Stimulated activated naive CD4-positive, alpha-beta T cell (primary cell): Measurements from ENCODE around the gene ADCY1.
"Not testable (repeated sequence)": the region's sequence is repeated elsewhere in the genome, so short reads cannot be mapped to it uniquely, and the experiment has no call there.

ENCODE experiments used
- DNase-seq, 6 experiments: peaks; one replicate each; lab custom pipeline; 2025; lab: John Stamatoyannopoulos, UW

ADCY1 gene

DNA sequence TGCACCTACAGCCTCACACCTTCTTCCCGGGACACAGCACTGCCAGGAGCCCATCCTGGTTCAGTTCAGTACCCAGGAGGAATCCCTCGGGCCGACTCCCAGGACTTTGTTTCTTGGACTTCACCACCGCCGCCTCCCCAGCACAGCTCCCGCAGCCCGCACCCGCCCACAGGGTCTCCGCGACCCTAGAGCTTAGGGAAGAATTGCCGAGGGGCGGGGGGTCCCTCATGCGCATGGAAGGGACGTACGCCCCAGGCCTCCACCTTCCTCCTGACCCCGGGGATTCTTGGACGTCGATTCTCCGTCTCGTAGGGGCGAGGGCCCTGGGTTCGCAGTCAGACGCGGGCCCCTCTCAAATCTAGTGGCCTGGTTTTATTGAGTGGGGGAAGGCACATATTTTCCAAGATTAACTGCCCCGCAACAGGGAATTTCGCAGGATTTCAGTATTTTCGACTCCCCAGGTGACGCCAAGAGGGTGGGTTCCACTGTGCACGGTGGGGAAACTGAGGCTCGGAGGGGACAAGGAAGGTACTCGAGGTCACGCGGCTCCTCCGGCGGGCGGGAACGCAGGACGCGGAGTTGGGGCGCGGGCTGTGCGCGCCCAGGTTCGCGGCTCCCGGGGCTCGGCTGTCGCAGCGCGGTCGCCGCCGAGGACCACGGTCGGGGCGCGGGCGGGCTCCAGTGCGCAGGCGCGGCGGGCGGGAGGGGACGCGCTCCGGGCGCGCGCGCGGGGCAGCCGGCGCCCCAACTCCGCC, at the start of gene ADCY1:
ADCY1 (plus strand) TSS at position 708 of the 755 bp plus-strand sequence. CDS start 176 bp downstream, outside the sequence.
- no peak for DNase-seq

DNA sequence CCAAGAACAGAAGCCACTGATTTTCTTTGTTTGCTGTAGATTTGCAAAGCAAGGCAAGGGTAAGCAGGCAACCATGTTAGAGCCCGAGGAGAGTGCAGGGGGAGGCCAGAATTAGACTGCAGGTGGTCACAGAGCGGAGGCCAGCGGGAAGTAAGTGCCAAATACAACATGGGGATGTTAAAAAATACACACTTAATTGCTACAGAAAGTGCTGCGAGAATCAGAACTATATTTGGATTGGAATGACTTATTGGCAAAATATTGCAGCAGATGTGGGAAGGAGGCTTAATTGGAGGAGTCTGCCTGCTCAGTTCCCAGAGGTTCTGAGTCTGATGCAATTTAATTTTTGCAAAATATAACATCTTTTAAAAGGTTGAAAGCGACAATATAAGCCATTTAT, 49.7 kb upstream of the ADCY1 start:
- DNase-seq, result no peak

DNA sequence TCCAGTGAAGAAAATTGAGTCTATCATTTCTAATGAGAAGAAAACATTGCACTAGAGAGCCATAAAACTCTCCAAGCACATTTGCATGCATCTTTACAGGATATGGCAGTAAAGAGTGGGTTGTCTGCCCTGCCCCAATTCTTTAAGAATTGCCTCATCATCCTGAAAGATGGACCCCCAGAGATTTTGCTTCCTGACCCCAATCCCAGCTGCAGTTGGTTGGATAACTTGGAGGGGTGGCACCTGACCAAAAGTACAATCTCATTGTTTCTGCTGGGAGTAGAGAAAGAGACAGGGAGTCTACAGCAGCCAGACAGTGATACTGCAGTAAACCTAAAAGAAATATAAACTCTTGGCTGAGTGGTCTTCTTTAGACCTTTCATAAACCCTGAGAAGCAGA, 49.1 kb upstream of the ADCY1 start:
- DNase-seq, result no peak

DNA sequence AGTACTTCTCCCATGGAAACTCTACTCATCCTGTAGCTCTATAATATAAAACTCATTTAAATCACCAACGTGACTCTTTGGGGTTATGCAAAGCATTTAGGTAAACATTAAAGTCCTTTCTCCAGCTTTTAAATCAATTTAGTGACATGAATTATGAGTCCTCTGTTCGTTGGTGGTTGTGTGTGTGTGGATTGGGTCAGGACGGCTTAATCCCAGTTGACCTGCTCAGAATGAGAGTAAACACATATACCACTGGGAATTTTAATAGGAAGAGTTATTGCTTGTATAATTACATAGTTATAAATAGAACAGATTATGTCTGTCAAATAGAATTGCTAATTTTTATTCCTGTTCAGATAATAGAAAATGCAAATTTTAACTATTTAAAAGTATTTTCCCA, 30.7 kb upstream of the ADCY1 start:
- DNase-seq, result no peak

DNA sequence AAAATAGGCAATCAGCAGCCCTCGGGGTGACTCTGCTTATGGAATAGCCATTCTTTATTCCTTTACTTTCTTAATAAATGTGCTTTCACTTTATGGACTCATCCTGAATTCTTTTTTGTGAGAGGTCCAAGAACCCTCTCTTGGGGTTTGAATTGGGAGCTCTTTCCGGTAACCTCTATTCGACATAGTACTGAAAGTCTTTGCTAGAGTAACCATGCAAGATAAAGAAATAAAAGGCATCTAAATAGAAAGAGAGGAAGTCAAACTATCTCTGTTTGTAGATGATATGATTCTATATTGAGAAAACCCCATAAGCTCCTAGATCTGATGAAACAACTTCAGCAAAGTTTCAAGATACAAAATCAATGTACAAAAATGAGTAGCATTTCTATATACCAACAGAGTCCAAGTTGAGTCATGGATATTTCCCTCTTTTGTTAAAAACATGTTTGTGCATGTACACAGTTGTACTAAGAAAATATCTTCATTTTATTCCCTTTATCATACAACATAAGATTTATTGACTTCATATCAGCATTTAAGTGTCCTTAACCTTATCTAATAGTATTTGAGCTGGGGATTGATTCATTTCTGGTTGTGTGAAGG, 29.0 kb upstream of the ADCY1 start:
- not testable (repeated sequence) for DNase-seq

DNA sequence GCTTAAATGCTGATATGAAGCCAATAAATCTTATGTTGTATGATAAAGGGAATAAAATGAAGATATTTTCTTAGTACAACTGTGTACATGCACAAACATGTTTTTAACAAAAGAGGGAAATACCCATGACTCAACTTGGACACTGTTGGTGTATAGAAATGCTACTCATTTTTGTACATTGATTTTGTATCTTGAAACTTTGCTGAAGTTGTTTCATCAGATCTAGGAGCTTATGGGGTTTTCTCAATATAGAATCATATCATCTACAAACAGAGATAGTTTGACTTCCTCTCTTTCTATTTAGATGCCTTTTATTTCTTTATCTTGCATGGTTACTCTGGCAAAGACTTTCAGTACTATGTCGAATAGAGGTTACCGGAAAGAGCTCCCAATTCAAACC, 25.3 kb upstream of the ADCY1 start:
- not testable (repeated sequence) for DNase-seq

DNA sequence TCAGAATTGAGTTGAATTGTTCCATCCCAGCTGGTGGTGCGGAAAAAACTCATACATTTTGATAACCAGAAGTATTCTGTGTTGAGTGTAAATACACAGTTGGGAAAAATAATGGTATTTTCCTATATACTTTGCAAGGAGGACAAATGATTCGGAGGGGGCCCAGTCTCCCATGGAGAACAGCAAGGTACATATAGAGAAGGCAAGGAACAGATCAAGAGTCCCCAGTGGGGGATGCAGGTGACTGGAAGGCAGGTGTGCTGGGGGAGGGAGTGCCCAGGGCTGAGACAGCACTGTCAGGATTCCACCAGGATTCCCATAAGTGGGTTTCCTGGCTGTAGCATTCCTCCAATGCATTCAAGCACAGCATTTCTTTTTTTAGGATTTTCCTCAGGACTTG, 10.8 kb upstream of the ADCY1 start:
- DNase-seq, result no peak

DNA sequence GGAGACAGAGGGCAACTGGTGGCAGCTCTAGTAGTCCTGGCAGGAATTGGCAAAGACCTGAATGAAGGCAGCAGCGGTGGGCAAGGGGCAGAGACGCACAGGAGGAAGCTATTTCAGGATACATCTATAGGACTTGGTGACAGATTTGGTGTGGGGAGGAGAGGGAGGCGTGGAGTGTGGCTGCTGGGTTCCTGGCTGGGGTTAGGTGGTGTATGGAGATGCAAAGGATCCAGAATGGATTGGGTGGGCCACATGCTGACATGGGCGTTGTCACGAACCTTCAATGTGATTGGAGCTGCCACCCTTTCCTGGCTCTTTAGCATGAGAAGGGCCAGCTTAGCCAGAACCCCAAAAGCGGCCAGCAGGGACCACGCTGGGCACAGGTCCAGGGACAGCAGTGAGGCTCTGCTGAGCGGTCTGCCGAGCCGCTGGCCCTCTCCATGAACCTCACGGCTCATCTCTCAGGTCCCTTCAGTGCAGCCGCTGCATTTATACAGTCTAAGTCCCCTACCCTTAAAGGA, 10.2 kb upstream of the ADCY1 start:
- DNase-seq, result no peak

DNA sequence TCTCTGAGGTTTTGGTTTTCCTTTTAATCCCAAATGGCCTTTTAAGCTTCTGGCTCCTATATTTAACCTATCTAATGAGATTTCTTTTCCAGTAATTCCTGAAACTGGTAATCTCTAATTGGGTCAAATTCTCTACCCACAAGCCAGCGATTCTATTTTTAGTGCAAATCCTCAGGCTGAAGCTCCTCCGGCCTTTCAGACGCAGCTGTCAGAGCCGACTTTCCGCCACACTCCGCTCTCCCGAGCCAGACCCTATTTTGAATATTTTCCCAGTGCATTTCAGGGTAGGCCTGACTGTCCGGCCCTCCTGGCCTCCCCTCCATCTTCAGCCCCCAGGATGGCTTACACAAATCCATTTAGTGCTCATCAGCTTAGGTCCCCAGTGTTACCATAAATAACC, 9.7 kb upstream of the ADCY1 start:
- DNase-seq, result no peak

DNA sequence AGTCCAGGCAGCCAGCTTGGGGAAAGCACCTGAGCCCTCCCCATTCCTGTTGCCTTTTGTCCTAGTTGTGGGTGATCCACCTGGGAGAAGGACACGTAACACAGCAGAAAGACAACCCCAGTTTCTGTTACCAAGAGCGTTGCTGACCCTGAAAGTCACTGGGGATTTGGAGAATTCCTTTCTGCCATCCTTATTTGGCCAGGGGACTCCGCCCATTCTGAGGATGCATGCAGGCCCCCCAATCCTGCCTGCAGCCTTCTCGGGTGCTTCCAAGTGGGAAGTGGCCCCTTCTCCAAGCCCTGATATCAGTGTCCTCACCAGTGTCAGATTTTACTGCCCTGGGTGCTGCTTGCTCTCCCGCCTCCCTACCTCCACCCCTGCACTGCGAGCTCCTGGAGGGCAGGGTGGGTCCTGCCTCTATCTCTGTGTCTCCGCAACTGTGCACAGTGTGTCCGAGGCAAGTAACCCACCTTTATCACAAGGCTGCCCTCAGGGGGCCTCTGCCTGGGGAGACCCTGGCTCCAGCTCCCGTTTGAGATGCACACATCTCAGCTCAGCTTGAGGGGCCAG, 9.2 kb upstream of the ADCY1 start:
- no peak for DNase-seq

DNA sequence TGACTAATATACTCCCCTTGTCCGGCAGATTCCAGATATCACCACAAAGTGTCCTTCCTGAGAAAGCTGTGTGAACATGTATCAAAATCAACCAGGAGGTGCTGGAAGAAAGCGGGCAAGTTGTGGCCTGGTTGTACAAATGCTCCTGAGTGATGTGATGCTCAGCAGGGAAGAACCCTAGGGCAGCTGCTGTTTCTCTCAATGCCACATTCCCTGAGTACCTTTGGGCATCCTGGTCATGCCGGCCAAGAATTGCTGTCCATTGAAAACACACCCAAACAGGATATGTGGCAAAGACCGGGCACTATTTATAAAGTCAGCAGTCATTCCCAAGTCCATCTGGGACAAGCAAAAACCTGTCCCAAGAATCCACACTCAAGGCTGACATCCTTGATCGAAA, 7.8 kb upstream of the ADCY1 start:
- DNase-seq, result no peak

DNA sequence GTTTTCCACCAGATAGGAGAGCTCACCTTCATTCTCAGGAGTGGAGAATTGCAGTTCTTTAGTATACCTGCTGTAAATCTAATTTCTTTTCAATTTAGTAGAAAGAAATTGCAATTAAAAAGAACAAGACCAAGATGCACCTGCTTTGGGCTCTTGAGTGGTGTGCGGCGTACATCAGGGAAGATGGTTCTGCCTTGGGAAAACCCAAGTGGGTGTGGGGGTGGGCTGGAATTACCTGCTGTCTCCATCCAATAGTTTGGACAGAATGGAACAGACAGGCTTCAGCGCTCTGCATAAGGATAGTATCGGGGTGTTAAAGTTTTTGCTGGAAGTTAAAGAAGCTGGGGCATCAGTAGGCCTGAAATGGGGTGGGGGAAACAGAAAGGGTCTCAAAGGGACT, 7.2 kb upstream of the ADCY1 start:
- no peak for DNase-seq

DNA sequence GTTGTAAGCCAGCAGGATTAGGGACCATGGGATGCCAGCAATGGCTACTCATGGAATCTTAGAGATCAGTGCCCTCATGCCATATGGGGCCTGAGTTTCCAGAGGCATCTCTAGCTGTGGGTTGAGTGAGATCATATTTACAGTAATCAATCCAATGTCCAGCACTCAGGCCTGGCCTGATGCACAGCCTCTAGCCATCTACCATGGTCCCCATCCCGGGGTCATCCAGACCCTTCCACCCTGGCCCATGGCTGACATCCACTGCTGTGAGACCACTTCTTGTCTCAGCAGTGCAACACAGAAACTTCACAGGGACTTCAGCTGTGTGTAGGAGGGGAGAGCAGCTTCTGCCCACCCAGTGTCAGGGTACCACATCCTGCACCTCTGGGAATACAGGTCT, 6.5 kb upstream of the ADCY1 start:
- DNase-seq, result no peak

DNA sequence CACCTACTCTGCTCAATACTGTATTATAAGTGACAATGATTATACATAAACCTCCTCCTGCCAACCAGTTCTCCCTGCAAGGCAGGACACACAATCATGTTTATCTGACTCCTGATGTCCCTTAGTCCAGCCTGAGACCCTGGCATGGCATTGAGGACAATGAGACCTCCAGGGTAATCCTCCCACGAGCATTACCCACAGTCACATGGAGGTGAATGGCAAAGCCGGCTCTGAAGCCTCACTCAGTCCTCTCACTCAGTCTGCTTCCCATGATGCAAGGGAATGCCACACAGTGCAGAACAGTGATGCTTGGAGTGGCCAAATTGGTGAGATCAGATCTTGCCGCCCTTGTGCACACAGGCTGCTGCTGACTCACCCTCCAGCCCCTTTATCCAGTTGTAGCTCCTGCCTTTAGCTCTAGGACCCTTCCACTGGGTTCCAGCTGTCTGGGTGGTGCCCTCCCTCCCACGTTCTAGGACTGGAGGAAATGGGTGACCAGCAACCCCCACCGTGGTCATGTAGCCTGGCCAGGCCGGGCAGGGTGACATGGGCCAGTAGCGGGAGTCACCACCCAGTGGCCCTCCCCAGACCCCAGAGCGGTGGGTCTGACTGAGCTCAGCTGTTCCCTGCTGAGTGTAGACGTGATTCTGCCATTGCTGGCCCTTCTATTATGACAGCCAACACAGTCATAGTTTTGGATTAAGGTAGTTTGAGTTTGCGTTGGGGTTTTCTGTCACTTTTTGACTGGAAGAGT, 5.5 kb upstream of the ADCY1 start:
- DNase-seq, result no peak

DNA sequence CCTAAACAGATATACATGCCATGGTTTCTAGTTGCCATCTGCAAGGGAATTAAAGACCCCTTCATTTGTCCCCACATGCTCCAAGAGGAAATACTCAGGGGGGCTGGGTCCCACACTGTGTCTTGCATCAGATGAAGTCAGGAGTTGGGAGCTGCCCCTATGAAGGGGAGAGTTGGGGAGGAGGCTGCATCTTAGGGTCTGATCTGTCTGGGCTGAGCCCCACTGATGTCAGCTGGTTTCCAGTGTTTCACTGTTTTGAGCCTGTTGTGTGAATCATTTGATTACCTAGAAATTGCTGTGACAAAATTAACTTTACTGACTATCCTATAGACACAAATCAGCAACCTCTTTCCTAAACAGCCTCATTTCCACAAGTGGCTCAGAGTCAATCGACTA, 4.9 kb upstream of the ADCY1 start:
- no peak for DNase-seq

DNA sequence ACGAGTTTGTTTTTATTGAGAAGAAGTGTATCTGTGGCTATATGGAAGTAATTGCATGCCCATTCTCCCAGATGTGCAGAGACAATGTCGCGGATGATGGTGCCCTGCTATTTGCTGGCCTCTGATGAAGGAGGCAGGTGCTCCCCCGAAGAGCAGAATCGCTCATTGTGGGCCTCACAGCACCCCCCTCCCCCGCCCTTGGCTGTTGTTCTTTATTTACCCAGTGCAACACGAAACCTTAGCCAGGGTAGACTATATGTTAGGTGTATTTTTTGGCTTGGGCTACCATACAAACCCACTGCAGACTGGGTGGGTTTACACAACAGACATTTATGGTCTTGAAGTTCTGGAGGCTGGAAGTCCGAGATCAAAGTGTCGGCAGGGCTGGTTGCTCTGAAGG, 3.4 kb upstream of the ADCY1 start:
- DNase-seq, result no peak

DNA sequence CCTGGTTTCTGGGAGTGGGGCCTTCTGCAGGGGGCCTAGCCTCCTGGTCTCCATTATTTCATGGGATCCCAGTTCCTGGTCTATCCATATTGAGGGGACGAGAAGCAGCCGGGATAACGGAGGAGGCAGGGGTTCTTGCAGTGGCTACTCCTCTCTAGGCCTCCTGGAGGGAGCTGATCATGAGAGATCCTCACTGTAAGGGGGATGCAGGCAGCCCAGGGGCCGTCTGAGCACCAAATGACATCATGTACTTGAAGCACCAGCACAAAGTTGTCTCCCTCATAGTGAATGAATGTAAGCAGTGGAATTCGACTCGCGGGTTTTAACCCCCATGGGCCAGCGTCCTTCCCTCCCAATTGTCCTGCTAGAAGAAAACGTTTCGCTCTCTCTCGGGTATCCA, 964 bp upstream of the ADCY1 start:
- no peak for DNase-seq

DNA sequence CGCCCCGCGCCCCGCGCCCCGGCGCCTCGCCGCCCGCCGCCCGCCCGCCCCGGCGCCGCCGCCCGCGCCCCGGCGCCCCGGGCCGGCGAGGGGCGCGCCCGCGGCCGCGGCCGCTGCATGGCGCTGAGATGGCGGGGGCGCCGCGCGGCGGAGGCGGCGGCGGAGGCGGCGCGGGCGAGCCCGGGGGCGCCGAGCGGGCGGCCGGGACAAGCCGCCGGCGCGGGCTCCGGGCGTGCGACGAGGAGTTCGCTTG, 174 bp downstream of the ADCY1 start:
- DNase-seq, result no peak

DNA sequence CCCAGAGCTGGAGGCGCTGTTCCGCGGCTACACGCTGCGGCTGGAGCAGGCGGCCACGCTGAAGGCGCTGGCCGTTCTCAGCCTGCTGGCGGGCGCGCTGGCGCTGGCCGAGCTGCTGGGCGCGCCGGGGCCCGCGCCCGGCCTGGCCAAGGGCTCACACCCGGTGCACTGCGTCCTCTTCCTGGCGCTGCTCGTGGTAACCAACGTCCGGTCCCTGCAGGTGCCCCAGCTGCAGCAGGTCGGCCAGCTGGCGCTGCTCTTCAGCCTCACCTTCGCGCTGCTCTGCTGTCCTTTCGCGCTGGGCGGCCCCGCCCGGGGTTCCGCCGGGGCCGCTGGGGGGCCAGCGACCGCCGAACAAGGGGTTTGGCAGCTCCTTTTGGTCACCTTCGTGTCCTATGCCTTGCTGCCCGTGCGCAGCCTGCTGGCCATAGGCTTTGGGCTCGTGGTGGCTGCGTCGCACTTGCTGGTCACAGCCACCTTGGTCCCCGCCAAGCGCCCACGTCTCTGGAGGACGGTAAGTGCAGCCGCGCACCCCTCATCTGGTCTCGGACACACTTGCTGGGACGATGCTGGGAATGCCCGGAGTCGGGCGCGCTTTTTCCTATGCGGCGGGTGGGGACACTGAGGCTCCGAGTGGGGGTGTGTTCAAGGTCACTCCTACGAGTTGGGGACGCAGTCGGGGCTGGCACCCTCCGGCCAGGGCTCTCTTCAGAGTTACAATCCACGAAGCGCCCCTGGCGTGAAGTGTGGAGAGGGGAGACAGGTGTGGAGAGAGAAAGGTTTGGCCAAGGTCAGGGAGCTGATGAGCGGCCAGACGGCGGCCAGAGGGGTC, 717 bp downstream of the ADCY1 start:
- DNase-seq, result no peak

DNA sequence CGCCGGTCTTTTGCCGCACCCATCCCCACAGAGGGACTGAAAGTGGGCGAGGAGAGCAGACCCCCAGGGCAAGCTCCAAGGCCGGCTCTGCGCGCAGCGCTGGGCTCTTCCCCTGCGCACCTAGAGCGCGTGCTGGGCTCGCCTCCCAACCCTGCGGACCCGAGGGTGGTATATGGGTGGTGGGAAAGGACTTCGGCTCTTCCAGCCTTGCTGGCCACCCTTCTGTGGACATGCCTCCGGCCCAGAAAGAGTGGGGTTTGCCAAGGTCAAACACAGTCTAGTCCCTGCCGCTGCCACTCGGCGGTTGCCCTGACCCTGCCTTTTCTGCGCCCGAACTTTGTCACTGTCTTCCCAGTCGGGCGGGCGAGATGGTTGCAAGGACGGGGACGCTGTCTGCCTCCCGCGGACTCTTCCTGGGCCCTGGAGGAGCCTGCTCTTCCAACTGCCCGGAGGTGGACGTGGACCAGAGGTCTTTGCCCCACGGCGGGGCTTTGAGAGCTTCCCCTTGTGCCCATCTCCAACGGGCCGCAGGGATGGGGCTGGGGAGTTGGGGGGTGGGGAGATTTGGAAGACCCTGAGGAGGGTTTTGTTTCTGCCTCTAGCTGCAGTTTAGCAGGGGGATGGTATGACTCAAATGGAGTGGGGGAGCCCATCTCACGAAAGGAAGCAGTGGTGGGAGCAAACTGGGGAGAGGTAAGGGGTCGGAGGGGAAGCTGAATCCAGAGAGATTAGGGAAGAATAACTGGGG, 1.5 kb downstream of the ADCY1 start:
- DNase-seq, result no peak

DNA sequence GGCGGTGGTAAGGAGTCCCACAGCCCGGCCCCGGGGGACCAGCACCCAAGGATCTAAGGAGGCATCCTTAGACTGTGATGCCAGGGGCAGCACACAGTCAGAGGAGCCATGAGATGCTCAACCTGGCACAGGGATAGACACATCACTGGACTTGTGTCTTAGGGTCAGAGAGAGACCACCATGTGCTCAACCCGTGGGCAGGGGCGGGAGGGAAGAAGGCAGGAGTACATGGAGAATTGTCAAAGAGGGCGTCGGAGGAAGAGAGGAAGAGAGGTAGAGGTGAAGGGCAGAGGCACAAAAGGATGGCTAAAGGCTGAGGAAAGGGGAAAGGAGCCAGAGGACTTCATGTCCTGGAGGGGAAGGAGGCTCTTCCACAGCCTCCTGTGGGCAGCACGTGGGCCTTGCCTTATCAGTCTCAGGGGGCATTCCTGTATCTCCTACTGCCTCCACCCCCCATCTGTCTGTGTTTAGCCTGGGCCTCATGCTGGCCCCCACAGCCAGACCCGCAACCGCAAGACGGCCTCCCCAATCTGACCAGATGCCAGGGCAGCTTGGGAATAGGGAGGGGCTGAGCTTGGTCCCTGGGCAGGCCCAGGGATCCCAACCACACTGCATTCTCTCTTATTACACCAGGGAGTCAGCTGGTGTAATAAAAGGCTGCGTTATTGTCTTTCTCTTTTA, 2.2 kb downstream of the ADCY1 start:
- DNase-seq, result no peak
